HG02973 (cell line): Measurements from ENCODE around the gene HTR2B.
"Not testable (repeated sequence)": the region's sequence is repeated elsewhere in the genome, so short reads cannot be mapped to it uniquely, and the experiment has no call there.

ENCODE experiments used
- ATAC-seq: cut with Tn5 transposase; IDR thresholded peaks from one replicate; pipeline ENCODE4 v1.9.1; 2021; ENCODE audit warnings: moderate library complexity; ENCODE audit not compliant: unreplicated experiment

HTR2B gene

DNA sequence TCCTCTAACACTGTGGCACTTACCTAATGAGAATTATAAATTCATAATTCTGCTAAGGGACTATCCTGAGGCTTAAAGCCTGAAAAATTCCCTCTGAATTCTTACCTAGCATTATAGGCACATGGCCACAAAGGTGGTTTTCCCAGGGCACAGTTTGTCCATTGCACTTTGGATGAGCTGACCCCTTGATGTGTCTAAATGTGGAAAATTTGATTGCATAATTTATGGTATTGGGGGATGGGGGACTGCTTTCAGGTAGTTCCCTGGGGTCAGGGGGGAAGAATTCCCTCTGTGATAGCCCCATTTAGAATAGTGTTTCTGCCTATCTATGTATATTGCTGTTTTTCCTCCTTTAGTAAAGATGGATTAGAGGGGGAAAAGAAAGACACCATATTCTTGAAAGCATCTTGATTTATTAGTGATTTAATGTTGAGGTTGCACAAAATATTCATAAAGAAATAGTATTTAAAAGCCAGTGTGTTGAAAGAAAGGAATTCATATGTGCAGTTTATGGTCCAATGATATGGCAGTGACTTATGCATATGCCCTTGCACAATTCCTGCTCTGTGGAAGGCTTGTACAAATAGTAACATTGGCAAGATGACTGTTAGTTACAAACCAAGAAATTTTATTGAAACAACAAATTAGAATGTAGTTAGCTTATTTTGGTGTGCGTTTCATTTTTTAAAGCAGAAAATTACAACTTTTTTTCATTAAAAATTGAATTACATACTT lies 8.7 kb upstream of the HTR2B start:
- ATAC-seq: no peak

DNA sequence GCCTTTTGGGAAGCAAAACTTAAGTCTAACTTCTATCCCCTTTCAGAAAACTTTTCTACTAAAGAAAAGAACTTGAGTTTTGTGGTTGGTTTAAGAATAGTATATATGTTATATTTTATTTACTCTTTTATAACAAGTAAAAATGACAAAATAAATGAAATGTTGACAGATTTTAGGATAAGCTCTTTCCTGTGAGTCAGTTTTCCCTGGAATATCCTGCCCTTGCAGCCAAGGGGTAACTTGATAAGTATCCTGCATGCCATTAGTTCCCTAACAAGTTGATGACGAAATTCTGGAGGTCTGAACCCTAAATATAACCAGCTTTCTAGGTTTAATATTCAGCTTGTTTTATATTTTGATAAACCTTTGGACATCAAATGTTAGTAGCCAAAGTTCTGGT lies 7.3 kb upstream of the HTR2B start:
- no peak for ATAC-seq

DNA sequence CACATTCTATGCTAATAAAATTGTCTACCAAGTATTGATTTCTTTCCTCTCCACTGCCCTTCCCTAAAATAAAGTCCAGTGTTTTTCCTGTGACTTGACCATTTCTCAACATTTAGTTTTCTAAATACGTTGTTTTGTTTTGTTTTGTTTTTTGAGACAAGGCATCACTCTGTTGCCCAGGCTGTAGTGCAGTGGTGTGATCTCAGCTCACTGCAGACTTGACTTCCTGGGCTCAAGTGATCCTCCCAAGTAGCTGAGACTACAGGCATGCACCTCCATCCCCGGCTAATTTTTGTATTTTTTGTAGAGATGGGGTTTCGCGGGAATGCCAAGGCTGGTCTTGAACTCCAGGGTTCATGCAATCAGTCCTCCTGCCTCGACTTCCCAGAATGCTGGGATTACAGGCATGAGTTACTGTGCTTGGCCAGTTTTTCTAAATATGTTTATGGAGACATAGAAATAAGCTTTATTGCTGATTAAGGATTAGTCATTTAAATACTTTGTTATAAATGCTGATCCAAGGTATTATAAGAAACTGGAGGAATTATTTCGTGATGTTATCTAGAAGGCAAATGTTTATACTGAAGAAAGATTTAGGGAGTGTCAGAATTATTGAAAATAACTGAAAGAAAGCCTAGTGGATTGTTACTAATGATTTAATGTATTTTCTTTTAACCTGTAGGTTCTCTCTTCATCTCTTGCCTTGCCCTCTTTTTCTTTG lies 5.7 kb upstream of the HTR2B start:
- no peak for ATAC-seq

DNA sequence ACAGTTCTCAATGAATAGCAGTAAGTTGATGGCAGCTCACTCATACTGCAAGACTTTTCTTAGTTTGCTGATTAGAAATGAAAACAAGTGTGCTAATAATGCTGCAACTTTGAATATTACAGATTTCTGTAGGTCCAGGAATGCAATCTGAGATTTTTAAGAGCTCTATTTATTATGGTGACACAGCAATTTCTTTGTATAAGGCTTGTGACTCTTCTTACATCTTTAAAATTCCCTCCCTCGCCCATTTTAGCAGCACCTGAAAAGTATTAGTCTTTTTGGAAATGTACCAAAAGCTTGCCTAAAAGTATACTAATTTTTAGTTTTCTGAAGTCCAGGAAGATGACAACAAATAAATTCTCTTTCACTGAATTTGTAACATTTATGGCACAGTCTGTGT lies 4.4 kb upstream of the HTR2B start:
- no peak for ATAC-seq

DNA sequence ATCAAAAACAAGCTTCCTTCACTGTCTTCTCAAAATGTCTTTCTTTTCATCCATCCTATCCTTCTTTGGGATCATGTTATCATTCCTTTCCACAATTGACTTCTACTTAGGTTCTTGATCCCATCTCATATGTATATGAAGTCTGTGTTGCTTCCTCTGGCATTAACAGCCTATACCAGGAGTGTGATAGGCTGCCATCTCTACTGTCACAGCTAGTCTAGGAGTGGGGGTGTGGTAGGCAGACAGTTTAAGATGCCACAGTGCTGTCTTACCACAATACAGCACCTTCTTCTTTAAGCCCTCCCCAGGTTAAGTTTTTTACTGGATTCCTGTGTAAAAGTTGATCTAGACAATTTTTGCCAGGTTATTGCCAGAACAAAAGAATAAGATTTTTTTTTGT lies 3.7 kb upstream of the HTR2B start:
- no peak for ATAC-seq

DNA sequence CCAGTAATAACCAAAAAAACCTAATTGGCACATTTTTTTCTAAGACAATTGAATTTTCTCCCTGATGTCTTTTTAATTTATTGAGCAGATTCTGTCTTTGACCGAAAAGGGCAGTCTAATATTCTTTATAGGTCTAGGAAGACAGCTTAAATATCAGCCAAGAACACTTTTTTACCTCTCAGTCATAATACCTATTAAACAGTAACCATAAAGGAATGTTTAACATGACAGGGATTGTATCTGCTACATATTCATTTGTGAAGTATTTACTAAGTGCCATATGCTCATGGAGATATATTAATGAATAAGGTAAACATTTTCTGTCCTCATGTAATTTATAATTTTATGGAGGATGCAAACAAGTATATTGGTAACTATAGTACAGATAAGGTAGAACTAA lies 3.1 kb upstream of the HTR2B start:
- no peak for ATAC-seq

DNA sequence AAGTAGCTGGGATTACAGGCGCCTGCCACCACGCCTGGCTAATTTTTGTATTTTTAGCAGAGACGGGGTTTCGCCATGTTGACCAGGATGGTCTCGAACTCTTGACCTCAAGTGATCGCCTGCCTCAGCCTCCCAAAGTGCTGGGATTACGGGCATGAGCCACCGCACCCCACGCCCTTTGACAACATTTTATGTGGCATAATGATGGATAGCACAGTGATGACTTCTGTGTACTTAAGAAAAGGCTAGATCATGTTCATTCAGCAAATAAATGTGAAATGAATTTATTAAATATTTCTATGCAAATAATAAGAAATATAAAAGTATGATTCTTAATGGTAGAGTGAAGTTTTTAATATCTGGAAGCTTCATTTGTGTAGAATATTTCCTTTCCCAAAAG lies 2.6 kb upstream of the HTR2B start:
- no peak for ATAC-seq

DNA sequence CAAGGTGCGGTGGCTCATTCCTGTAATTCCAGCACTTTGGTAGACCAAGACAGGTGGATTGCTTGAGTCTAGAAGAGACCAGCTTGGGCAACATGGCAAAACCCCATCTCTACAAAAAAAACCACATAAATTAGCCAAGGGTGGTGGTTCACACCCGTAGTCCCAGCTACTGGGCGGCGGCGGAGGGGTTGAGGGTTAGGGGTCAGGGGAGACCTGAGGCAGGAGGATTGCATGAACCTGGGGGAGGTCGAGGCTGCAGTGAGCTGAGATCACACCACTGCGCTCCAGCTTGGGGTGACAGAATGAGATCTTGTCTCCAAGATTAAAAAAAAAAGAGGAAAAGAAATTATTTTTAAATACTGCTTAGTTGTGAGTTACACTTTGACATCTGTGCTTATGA lies 1.3 kb upstream of the HTR2B start:
- ATAC-seq: no peak

DNA sequence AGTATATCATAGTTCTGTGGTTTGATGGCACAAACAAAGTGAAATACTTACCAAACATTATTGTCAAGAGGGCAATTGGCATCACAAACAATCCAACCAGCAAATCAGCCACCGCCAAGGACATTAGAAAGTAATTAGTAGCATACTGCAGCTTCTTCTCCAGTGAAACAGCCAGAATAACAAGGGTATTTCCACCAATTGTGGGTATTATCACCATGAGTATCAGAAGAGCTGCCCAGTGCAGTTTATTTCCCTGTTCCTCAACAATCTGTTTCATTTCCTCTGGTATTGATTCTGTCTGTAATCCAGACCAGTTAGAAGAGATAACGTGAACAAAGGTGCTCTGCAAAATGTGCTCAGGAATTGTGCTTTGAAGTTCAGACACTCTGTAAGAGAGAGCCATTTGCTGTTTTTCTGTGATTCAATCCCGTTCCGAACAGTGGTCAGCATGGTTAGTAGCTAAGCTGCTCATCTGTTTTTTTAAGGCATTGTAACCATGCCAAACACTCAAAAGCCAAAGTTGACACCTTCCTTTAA lies 1.4 kb downstream of the HTR2B start:
- no peak for ATAC-seq

DNA sequence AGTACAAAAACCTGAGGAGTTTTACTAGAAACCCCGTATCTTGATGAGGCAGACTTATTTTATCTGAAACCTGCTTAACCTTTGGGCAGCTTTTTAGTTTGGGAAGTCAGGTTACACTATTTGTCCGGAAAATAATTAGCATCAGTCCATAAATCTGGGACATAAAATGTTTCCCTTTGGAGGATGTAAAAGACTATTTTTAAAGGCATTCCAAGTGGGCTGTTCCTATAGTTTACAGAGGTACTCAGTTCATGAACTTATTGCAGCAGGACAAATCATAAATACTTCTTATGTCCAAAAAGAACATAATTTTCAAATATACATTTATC lies 6.3 kb downstream of the HTR2B start:
- ATAC-seq: no peak

DNA sequence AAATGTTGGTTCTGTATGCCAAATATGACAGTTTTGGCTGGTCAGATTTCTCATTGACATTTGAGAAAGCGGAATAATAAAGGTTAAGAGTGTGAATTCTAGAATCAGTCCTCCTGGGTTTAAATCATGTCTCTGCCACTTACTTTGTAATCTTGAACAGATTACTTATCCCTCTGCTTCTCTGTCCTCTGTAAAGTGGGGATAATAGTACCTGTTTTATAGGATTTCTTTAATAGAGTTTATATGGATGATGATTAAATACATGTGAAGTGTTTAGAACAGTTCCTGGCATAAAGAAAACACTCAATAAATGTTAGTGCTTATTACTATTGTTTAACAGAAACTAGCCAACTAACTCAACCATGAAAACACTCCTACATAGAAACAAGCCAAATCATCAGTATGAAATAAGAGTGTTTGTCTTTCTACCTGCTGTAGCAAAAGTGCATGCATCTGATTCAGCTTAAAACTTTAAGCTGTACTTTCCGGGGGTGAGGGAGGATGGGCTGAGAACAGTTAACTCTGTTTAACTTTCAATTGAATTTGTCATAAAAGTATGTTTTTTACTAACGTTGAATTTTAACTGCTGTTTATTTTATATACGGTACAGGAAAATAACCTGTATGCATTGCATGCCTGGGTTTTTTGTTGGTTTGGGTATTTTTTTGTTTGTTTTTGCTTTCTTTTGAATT lies 6.8 kb downstream of the HTR2B start:
- ATAC-seq: no peak

DNA sequence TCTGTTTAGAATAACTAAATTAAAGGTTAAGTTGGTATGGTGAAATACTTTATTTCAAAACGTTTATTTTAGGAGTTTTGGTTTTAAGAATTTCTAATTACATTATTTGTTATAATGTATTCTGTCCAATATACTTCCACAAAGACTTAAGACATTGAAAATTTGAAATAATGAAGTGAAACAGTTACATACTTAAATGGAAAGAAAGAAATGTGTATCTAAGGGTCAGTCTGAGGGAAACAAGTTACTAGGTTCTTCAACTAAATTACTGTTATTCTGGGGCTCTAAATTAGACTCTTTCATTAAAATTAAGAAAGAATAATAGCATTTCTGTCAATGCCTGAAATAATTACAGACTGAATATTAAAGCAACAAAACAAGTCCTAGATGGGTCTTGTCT lies 7.7 kb downstream of the HTR2B start:
- no peak for ATAC-seq

DNA sequence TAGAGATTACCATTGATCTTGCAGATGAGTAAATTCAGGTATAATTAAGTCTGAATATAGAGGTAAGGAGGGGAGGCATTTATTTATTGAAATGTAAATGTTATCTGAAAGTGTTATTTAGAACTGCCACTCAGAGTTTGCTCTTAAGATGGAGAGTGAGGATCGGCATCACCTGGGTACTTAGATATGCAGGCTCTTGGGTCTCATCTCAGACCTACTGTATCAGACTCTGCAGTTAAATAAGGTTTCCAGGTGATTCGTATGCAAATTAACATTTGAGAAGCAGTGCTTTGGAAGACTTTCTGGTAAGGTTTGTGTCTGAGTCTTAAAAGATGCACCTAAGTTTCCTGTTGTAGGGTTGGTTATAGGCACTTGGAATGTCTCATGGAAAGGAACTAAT lies 9.2 kb downstream of the HTR2B start:
- ATAC-seq: no peak

DNA sequence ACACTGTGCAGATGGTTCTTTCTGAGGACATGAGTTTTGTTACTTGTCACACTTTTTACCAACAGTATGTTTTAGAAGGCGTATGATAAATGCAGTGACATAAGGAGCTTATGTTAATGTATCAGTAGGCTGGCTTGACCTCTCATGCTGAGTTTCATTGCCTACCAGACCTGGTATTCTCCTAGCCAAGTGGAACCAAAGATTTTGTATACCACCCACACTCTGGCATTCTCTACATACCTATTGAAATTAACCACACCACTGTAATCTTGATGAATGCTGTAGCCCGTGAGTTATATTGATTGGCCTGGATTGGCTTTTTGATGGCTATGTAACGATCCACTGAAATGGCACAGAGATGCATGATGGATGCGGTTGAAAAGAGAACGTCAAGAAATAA lies 11.4 kb downstream of the HTR2B start:
- ATAC-seq: no peak

DNA sequence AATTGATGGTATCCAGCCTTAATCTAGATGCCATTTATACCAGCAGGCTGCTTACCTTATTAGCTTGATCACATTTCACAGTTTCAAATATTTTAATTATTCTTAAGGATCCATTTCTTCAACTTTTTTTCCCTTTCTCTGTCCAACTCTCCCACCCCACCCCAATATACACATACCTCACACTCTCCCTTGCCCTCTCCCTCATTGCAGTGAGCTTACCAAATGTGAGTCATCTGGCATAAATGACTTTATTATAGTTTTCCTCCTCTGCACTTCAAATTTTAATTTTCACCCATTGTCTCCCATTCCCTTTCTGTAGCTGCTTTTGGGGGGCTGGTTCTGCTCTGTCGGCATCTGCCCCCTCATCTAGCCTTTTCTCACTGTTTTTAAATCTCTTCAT lies 12.9 kb downstream of the HTR2B start:
- ATAC-seq: no peak

DNA sequence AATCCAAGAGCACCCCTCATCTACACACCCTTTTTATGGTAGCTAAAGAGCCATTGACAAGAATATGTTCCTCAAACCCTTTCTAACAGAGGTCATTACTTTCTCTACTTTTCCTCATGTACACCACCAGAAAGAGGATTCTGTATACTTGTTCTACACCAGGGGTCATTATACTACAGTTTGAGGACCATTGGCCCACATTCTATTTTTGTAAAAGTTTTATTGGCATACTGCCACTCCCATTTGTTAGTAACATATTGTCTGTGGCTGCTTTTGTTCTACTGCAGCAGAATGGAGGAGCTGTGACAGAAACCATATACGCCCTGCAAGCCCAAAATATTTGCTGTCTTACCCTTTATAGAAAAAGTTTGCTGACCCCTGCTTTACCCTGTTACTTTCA lies 14.3 kb downstream of the HTR2B start:
- no peak for ATAC-seq

DNA sequence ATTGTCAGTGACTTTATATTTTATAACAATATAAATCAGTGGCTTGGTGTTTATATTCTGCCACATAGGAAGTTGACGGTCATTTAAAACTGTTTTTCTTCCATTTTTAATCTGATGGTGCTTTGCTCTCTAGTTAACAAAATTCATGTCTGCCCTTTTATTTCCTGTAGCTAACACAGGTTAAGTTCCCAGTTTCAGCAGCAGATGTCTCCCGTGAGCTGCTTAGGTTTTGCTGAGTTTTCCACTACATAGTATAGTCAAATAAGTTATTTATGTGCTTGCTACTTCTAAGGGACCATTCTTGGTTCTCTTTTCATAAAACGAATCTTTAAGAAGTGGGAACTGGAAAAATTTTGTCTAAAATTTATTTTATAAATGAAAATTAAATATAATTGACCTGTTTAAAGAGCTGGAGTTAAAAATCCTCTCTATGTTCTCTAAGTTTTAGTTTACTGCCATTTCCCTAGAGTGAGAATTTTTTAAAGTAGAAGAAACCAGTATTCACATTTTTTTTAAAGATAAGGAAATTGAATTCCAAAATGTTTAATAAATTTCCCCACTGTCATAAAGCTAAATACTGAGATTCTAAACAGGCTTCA lies 20.6 kb downstream of the HTR2B start:
- ATAC-seq: no peak

DNA sequence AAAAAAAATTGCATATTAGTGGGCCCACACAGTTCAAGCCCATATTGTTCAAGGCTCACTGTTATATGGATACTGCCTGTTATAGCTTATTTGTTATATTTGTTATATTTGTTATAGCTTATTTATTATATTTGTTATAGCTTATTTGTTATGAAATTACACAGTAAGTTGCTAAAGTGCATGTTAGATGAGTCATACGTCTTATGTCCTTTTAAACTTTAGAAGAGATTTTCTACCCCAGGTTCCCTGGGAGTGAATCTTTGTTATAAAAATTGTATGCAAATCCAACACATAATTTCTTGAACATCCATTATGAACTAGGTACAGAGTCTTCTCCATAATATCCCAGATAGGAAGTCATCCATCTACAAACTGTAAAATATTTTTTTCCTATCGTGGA lies 22.1 kb downstream of the HTR2B start:
- ATAC-seq: no peak

DNA sequence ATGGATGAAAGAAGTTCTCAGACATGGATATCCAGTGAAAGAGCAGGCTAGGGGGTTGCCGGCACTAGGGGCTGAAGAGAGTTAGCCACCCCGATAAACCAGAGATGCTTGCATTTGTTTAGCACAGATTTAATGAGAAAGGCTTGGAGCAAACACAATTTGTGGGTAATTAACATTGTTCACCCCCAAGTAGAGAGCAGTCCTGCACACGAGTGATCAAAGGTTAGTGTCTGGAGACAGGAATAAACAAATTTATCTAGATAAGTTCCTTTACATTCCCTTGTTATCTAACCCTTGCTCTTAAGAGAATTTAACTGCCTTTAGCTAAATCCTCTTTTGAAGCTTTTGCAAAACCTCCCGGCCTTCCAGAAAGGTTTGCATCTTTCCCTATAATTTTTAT lies 23.9 kb downstream of the HTR2B start:
- no peak for ATAC-seq

DNA sequence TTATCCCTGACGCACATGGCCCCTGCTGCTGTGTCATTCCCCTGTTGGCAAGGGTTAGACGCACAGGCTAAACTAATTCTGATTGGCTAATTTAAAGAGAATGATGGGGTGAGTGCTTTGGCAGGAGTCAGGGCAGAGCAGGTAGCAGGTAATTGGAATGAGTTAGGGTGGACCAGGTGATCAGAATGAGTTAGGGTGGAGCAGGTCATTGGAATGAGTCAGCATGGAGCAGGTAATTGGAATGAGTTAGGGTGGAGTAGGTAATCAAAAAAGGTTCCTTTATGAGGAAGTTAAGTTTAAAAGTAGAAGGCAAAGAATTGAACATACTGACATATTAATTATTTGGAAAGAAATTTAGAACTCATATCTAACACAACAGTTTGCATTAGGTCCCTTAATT lies 24.5 kb downstream of the HTR2B start:
- ATAC-seq: not testable (repeated sequence)

DNA sequence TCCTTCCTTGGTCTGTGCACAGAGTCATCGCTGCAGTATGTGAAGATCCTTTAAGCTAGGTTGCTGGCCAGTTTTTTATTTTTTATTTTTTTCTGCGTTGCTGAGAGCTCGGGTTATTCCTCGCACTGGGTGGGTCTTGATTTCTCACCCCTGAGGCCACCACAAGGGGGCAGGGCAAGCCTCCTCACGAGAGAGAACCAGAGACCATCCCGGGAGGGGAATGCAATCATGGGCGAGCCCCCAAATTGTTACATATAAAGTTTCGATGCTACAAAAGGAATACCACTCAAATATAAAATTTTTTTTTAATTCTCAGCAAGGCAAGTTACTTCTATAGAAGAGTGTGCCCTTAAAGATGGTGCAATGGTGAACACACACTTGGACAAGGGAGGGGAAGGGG lies 24.9 kb downstream of the HTR2B start:
- no peak for ATAC-seq
